Activated T-helper 1 cell treated with anti-CD3 and anti-CD28 coated beads, Interleukin-12 subunit alpha, Interleukin-12 subunit beta, Interleukin-2, Interleukin-4 antibody, amounts not matched to agents 30 ng/mL and 10 ng/mL and 1 ng/mL, durations not matched to agents 14 hours and 24 hours and 36 hours (primary cell): ENCODE measurements around the gene SFXN4. TPM values are rescaled to one million over a fixed set of nuclear protein-coding genes. Genes with fewer than 3 reads are reported as not detected.
A peak's percentile ranks its signal among the peaks of the same experiment; 100 is the strongest.
"Not testable (repeated sequence)": the region's sequence is repeated elsewhere in the genome, so short reads cannot be mapped to it uniquely, and the experiment has no call there.

Experiments
- DNase-seq: peaks from one replicate; pipeline ENCODE4 v3.0.0; 2021; ENCODE audit warnings: low spot score
- H3K27ac Mint-ChIP-seq: one replicate; pipeline ENCODE4 v1.8.0; 2021; ENCODE audit warnings: mild to moderate bottlenecking, mixed read lengths
- H3K27me3 Mint-ChIP-seq: one replicate; pipeline ENCODE4 v1.8.0; 2022; ENCODE audit warnings: mild to moderate bottlenecking, moderate library complexity, mixed read lengths; ENCODE audit not compliant: insufficient read depth
- H3K36me3 Mint-ChIP-seq: one replicate; pipeline ENCODE4 v1.8.0; 2021; ENCODE audit warnings: low read depth, mixed read lengths
- H3K4me1 Mint-ChIP-seq: one replicate; pipeline ENCODE4 v1.8.0; 2021; ENCODE audit warnings: low read depth, mixed read lengths
- H3K4me3 Mint-ChIP-seq: one replicate; pipeline ENCODE4 v1.8.0; 2021; ENCODE audit warnings: mild to moderate bottlenecking, moderate library complexity, mixed read lengths
- H3K9me3 Mint-ChIP-seq: one replicate; pipeline ENCODE4 v1.8.0; 2021; ENCODE audit warnings: mixed read lengths
- intact Hi-C: fragments of 100-400 bp; cut with micrococcal nuclease; formaldehyde crosslinking; loops from one replicate; pipeline ENCODE4 v1.15.1; 2024
- total RNA-seq: library from RNA; stranded (reverse); gene quantifications from 2 replicates; pipeline ENCODE4 v1.2.3, GENCODE V29; 2022

The SFXN4 gene
- total RNA-seq, 1 donor from 2014 or later: 58.7 TPM

DNA sequence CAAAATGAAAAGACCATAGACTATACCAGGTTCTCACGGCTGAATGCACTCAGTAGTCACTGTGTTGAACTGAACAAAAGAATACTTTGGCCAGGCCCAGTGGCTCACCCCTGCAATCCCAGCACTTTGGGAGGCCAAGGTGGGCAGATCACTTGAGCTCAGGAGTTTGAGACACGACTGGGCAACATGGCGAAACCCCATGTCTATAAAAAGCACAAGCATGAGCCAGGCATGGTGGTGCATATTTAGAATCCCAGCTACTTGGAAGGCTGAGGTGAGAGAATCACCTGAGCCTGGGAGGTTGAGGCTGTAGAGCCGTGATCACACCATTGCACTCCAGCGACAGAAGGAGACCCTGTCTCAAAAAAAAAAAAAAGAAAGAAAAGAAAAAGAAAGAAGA, 12.5 kb downstream of the SFXN4 start:
- H3K9me3 Mint-ChIP-seq: no peaks in the 10 kb centered on the region
- H3K4me1 Mint-ChIP-seq: no peaks in the 10 kb centered on the region
- DNase-seq: no peak
- peaks cover 45% of the 10 kb centered on the region for H3K36me3 Mint-ChIP-seq
- H3K4me3 Mint-ChIP-seq: no peak overlapping the region
- H3K27ac Mint-ChIP-seq: no peak overlapping the region
- intact Hi-C loops: no loop called here
- no peaks in the 10 kb centered on the region for H3K27me3 Mint-ChIP-seq

DNA sequence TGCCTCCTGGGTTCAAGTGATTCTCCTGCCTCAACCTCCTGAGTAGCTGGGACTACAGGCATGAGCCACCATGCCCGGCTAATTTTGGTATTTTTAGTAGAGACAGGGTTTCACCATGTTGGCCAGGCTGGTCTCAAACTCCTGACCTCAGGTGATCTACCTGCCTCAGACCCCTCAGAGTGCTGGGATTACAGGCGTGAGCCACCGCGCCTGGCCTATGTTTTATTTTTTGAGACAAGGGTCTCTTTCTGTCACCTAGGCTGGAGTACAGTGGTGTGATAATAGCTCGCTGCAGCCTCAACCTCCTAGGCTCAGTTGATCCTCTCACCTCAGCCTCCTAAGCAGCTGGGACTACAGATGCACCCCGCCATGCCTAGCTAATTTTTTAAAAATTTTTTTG, 13.9 kb downstream of the SFXN4 start:
- H3K4me3 Mint-ChIP-seq, H3K4me1 Mint-ChIP-seq, H3K27ac Mint-ChIP-seq, H3K27me3 Mint-ChIP-seq, H3K9me3 Mint-ChIP-seq, intact Hi-C loops, DNase-seq: not testable (repeated sequence)
- H3K36me3 Mint-ChIP-seq: peaks cover 41% of the 10 kb centered on the region

GRCh38 chr10:119149729-119150128, 15.8 kb downstream of the SFXN4 start:
- Mint-ChIP-seq H3K27me3 (no peaks in the 10 kb centered on the region), H3K4me1 (no peaks in the 10 kb centered on the region), H3K36me3 (peaks cover 30% of the 10 kb centered on the region), H3K27ac (peak overlapping the region; percentile 18), H3K4me3 (no peak overlapping the region), H3K9me3 (no peaks in the 10 kb centered on the region)
- DNase-seq: no peak
- intact Hi-C loops: no loop called here

- H3K36me3 Mint-ChIP-seq: peaks cover 27% of the 10 kb centered on the region
- H3K27me3 Mint-ChIP-seq: no peaks in the 10 kb centered on the region
- intact Hi-C loops: no loop called here
- no peak overlapping the region for H3K27ac Mint-ChIP-seq
- no peaks in the 10 kb centered on the region for H3K9me3 Mint-ChIP-seq
- no peaks in the 10 kb centered on the region for H3K4me1 Mint-ChIP-seq
- no peak overlapping the region for H3K4me3 Mint-ChIP-seq
- DNase-seq: no peak
Observed at GRCh38 chr10:119149157-119149556, 16.4 kb downstream of the SFXN4 start.

DNA sequence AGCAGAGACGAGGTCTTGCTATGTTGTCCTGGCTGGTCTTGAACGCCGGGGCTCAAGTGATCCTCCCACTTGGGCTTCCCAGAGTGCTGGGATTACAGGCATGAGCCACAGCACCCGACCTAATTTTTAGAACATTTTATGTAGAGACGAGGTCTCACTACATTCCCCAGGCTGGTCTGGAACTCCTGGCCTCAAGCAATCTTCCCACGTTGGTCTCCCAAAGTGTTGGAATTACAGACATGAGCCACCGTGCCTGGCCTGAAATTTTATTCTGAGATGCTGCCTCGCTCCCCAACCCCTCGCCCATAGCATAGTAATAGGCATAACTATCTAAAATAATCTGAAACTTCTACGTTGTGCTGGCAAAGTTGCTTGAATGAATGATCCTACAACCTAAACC, 21.9 kb downstream of the SFXN4 start:
- H3K9me3 Mint-ChIP-seq: no peaks in the 10 kb centered on the region
- DNase-seq: no peak
- no peak overlapping the region for H3K4me3 Mint-ChIP-seq
- peaks cover 11% of the 10 kb centered on the region for H3K4me1 Mint-ChIP-seq
- intact Hi-C loops: no loop called here
- no peaks in the 10 kb centered on the region for H3K27me3 Mint-ChIP-seq
- H3K27ac Mint-ChIP-seq: no peak overlapping the region
- peaks cover 31% of the 10 kb centered on the region for H3K36me3 Mint-ChIP-seq

DNA sequence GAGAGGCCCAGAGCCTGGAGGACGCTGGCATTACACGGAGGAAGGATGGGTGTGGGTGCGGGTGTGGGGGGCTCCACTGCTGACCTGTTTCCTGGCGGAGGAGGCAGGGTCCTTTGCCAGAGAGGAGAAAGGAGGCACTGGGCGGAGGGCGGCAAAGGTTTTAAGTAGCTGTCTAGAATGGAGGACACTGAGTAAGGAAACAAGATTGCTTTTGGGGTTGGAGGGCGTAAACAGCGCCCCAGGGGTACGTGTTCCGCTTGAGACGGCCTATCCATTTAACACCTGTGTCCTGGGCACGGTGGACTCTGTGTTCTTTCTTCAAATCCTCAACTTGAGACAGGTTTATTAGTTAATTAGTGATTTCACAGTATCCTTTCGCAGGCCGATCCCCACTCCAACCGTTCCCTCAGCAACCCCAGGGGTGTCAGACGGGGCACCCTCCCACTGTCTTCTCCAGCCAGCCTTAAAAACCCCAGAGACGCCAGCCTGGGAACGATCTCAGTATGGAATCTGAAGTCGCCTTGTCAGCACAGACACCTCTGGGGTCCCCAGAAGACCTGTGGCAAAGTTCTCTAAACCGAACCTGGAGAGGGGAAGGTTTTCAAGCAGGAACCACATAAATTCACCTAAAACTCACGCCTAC, 24.8 kb downstream of the SFXN4 start:
- peaks cover 26% of the 10 kb centered on the region for H3K36me3 Mint-ChIP-seq
- no peak for DNase-seq
- no peaks in the 10 kb centered on the region for H3K27me3 Mint-ChIP-seq
- peak overlapping the region; percentile 36 for H3K27ac Mint-ChIP-seq
- intact Hi-C loops: no loop called here
- H3K4me1 Mint-ChIP-seq: peaks cover 16% of the 10 kb centered on the region
- H3K4me3 Mint-ChIP-seq: no peak overlapping the region
- H3K9me3 Mint-ChIP-seq: no peaks in the 10 kb centered on the region

DNA sequence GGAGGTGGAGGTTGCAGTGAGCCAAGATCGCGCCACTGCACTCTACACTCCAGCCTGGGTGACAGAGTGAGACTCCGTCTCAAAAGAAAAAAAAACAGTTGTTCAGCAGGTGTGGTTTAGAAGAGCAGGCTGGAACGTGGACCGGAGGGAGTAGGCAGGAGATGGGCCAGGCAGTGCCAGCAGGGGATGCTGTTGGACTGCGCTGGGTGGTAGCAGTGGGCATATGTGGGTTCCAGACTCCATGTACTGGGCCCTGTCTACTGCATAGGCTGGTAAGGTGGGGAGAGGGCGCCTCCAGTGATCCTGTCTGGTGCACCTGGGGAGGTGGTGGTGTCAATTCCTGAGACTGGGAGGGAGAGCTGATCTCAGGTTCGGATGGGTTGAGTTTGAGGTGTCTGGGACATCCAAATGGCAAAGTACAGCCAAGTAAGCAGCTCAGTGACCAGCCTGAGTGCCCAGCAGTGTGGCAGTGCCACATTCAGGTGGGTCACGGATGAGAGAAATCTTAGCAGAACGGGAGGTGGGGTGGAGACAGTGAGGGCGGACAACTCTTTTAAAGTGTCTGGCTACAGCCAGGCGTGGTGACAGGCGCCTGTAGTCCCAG, 25.9 kb downstream of the SFXN4 start:
- Mint-ChIP-seq H3K4me1 (peaks cover 24% of the 10 kb centered on the region), H3K27me3 (no peaks in the 10 kb centered on the region), H3K9me3 (no peaks in the 10 kb centered on the region), H3K36me3 (peaks cover 30% of the 10 kb centered on the region), H3K4me3 (no peak overlapping the region), H3K27ac (peak overlapping the region; percentile 15)
- intact Hi-C loops: loop anchor here (2.0 kb wide), 1 partner anchor 59 kb away; no protein-coding TSS in a partner anchor
- DNase-seq: peak; percentile 31

DNA sequence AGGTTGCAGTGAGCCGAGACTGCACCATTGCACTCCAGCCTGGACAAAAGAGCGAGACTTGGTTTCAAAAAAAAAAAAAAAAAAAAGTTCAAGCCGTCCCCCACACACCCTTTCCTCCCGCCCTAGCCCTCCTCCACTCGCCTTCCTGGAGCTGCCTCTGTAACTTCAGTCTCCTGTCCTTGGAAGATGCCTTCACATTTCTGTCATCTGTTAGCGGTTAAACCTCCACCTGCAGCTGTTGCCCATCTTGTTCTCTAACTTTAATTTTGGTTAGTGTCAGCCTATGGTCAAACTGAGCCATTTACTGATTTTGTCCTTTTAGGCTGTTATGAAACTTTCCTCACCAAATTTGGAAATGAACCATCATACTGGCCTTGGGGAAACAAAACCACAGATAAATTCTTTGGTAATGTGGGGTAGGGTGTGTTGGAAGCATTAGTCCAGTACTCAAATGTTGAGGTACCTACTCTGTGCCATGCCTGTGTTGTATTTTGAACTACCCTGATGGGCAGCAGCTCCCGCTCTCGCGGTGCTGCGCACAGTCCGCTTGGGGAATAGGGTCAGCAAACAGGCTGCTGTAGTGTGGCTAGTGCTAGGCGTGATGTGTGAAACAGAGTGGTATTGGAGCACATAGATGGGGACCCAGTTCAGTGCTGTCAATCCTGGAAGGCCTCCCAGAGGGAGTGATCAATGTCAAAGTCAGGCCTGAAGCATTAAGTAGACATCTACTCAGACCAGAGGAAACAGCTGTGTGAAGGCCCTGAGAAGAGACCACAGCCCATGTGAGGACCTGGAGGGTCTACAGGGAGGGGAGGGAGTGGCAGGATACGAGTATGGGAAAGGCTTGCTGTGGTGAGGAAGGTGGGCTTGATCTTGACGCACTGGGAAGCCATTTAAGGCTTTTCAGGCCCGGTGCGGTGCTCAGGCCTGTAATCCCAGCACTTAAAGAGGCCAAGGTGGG, 26.9 kb downstream of the SFXN4 start:
- Mint-ChIP-seq H3K4me1 (peaks cover 33% of the 10 kb centered on the region), H3K27ac (peak overlapping the region; percentile 34), H3K9me3 (no peaks in the 10 kb centered on the region), H3K36me3 (peaks cover 29% of the 10 kb centered on the region), H3K27me3 (no peaks in the 10 kb centered on the region), H3K4me3 (no peak overlapping the region)
- no peak for DNase-seq
- intact Hi-C loops: loop anchor here (2.0 kb wide), 1 partner anchor 60 kb away; no protein-coding TSS in a partner anchor

DNA sequence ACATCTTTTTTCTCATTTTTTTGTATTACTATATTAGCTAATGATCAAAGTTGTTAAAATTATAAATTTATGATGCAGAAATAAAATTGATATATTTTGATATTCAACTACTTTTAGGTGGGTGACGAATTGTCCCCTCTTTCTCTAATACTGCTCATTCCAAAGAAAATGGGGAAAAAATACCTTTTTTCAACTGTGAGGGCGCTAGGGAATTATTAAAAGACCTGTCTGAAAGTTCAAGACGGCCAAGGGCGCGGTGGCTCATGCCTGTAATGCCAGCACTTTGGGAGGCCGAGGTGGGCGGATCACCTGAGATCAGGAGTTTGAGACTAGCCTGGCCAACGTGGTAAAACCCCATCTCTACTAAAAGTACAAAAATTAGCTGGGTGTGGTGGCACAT, 27.6 kb downstream of the SFXN4 start:
- peaks cover 41% of the 10 kb centered on the region for H3K4me1 Mint-ChIP-seq
- H3K27me3 Mint-ChIP-seq, DNase-seq, H3K27ac Mint-ChIP-seq, H3K9me3 Mint-ChIP-seq, H3K4me3 Mint-ChIP-seq: not testable (repeated sequence)
- H3K36me3 Mint-ChIP-seq: peaks cover 32% of the 10 kb centered on the region
- intact Hi-C loops: loop anchor here (2.0 kb wide), 1 partner anchor 61 kb away; no protein-coding TSS in a partner anchor

DNA sequence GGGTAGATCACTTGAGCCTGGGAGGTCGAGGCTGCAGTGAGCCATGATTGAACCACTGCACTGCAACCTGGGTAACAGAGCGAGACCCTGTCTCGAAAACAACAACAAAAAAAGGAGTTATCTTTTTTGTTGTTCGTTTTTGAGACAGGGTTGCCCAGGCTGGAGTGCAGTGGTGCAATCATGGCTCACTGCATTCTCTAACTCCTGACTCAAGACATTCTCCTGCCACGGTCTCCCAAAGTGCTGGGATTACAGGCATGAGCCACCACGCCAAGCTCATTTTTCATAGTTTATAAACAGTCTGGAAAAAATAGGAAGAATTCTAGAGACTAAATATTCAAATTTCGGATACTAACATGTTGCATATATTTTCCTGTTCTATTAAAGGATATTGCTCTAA, 29.4 kb downstream of the SFXN4 start:
- Mint-ChIP-seq H3K4me1 (peaks cover 57% of the 10 kb centered on the region), H3K27me3 (no peaks in the 10 kb centered on the region), H3K9me3 (no peaks in the 10 kb centered on the region), H3K36me3 (peaks cover 40% of the 10 kb centered on the region), H3K4me3 (peak overlapping the region; percentile 28), H3K27ac (no peak overlapping the region)
- intact Hi-C loops: no loop called here
- no peak for DNase-seq

GRCh38 chr10:119135513-119135881, 30.0 kb downstream of the SFXN4 start:
- no peaks in the 10 kb centered on the region for H3K27me3 Mint-ChIP-seq
- no peak for DNase-seq
- peaks cover 44% of the 10 kb centered on the region for H3K36me3 Mint-ChIP-seq
- H3K27ac Mint-ChIP-seq: peak overlapping the region; percentile 67
- H3K9me3 Mint-ChIP-seq: no peaks in the 10 kb centered on the region
- intact Hi-C loops: loop anchor here (2.0 kb wide), 2 partner anchors 171 to 405 kb away; no protein-coding TSS in a partner anchor
- peak overlapping the region; percentile 45 for H3K4me3 Mint-ChIP-seq
- H3K4me1 Mint-ChIP-seq: peaks cover 63% of the 10 kb centered on the region

- DNase-seq: peak; percentile 16
- Mint-ChIP-seq H3K36me3 (peaks cover 52% of the 10 kb centered on the region), H3K4me1 (peaks cover 69% of the 10 kb centered on the region)
Observed at GRCh38 chr10:119133949-119134348, 31.6 kb downstream of the SFXN4 start.

More at GRCh38 chr10:119133949-119134348, 31.6 kb downstream of the SFXN4 start:
- H3K27ac Mint-ChIP-seq: peak overlapping the region; percentile 52
- peak overlapping the region; percentile 11 for H3K4me3 Mint-ChIP-seq
- H3K27me3 Mint-ChIP-seq: no peaks in the 10 kb centered on the region
- no peaks in the 10 kb centered on the region for H3K9me3 Mint-ChIP-seq
- intact Hi-C loops: loop anchor here (2.0 to 5.0 kb wide), 5 partner anchors 73 to 407 kb away; partner anchors contain the start of gene GRK5
